Hepatocyte (in vitro differentiated cells): Measurements from ENCODE around the gene FCRL6. TPM values are rescaled to one million over a fixed set of nuclear protein-coding genes. Genes with fewer than 3 reads are reported as not detected.

Experiments
- DNase-seq: peaks from one replicate; pipeline ENCODE4 v3.0.0-alpha.2; 2016; ENCODE audit warnings: low spot score
- H2AFZ ChIP-seq: fragments of 200-600 bp; sonication (generic); 2 replicates; pipeline ENCODE4 v1.6.0; 2016; ENCODE audit warnings: antibody characterized with exemption, mild to moderate bottlenecking
- H3K27ac ChIP-seq: fragments of 200-600 bp; sonication (generic); 2 replicates; pipeline ENCODE4 v1.5.1; 2016; ENCODE audit warnings: mild to moderate bottlenecking
- H3K27me3 ChIP-seq: fragments of 200-600 bp; sonication (generic); 2 replicates; pipeline ENCODE4 v1.6.1; 2016
- H3K36me3 ChIP-seq: fragments of 200-600 bp; sonication (generic); replicated peaks from 2 replicates; pipeline ENCODE4 v1.5.1; 2016; ENCODE audit warnings: low read depth; ENCODE audit not compliant: insufficient read depth
- H3K4me1 ChIP-seq: fragments of 200-600 bp; sonication (generic); 2 replicates; pipeline ENCODE4 v1.5.1; 2016; ENCODE audit warnings: mild to moderate bottlenecking, moderate library complexity; ENCODE audit not compliant: insufficient read depth
- H3K4me2 ChIP-seq: fragments of 200-600 bp; sonication (generic); 2 replicates; pipeline ENCODE4 v1.6.0; 2016
- H3K4me3 ChIP-seq: fragments of 200-600 bp; sonication (generic); 2 replicates; pipeline ENCODE4 v1.5.1; 2016; ENCODE audit warnings: mild to moderate bottlenecking
- H3K79me2 ChIP-seq: fragments of 200-600 bp; sonication (generic); 2 replicates; pipeline ENCODE4 v1.6.0; 2017; ENCODE audit warnings: mild to moderate bottlenecking
- H3K9me2 ChIP-seq: fragments of 200-600 bp; sonication (generic); replicated peaks from 2 replicates; pipeline ENCODE4 v1.6.0; 2017; ENCODE audit warnings: mild to moderate bottlenecking; ENCODE audit not compliant: insufficient read depth
- H3K9me3 ChIP-seq: fragments of 200-600 bp; sonication (generic); 2 replicates; pipeline ENCODE4 v1.5.1; 2016; ENCODE audit warnings: low read depth, mild to moderate bottlenecking
- H4K20me1 ChIP-seq: fragments of 200-600 bp; sonication (generic); 2 replicates; pipeline ENCODE4 v1.6.0; 2016; ENCODE audit warnings: mild to moderate bottlenecking; ENCODE audit not compliant: insufficient read depth, poor library complexity, severe bottlenecking
- EZH2 ChIP-seq: fragments of 200-600 bp; sonication (generic); IDR thresholded peaks from 2 replicates; pipeline ENCODE4 v1.6.1; 2016; ENCODE audit warnings: antibody characterized with exemption, mild to moderate bottlenecking, borderline replicate concordance
- EZH2phosphoT487 ChIP-seq: fragments of 200-600 bp; sonication (generic); IDR thresholded peaks from one replicate; pipeline ENCODE4 v1.6.1; 2018; ENCODE audit warnings: antibody characterized with exemption, mild to moderate bottlenecking, low read depth, moderate library complexity; ENCODE audit not compliant: unreplicated experiment, severe bottlenecking
- WGBS: methylation state at CpG from one replicate; pipeline ENCODE4 v1.1.6; 2016; ENCODE audit warnings: low lambda C conversion rate; ENCODE audit errors: missing lambda C conversion rate; 5-methylcytosine and 5-hydroxymethylcytosine counted together
- polyA plus RNA-seq: library from polyadenylated mRNA; unstranded; fragments of >200 nt; fragmentation: Nextera tagmentation; extraction: Ambion mirVana; gene quantifications from 2 replicates; pipeline ENCODE4 v1.2.1, GENCODE V29; 2016
- total RNA-seq: library from RNA; depleted of rRNA; stranded (reverse); fragments of >200 nt; gene quantifications from 2 replicates; pipeline ENCODE4 v1.2.3, GENCODE V29; 2014
- TF ChIP-seq, protein P1 (sequence below): fragments of 200-600 bp; sonication (generic); IDR thresholded peaks from 2 replicates; pipeline ENCODE4 v1.5.1; 2016; ENCODE audit warnings: antibody characterized with exemption, mild to moderate bottlenecking; ENCODE audit not compliant: poor library complexity

Gene FCRL6
- total and polyA plus RNA-seq, 2 experiments from 2014 or later = not detected

DNA sequence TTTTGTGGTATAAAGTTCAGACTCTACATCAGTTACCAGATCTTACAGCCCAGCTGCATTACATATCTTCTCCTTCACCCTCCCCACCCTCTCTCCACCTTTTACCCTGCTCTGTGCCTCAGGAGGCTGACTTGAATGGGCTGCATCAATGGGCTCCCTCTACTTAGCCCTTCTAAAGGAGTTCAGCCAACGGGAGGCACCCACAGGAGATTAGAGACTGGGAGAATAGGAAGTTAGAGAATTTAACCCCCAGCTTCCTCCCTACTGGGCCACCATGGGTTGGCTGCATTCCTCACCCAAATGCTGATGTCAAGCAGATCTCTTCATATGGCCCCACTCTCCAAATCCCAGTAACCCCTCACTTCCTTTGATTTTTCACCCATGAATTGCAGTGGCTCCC, 38.5 kb upstream of the FCRL6 start:
- Histone ChIP-seq H2AFZ (no peak overlapping the region), H4K20me1 (no peaks in the 10 kb centered on the region), H3K9me2 (no peaks in the 10 kb centered on the region), H3K79me2 (no peaks in the 10 kb centered on the region), H3K4me1 (no peaks in the 10 kb centered on the region), H3K4me3 (no peak overlapping the region), H3K9me3 (no peaks in the 10 kb centered on the region), H3K4me2 (no peak overlapping the region), H3K27ac (no peak overlapping the region), H3K36me3 (no peaks in the 10 kb centered on the region), H3K27me3 (no peaks in the 10 kb centered on the region)
- DNase-seq = no peak
- TF ChIP-seq EZH2phosphoT487 = no peak
- TF ChIP-seq EZH2 = no peak
- TF ChIP-seq, protein P1, sequence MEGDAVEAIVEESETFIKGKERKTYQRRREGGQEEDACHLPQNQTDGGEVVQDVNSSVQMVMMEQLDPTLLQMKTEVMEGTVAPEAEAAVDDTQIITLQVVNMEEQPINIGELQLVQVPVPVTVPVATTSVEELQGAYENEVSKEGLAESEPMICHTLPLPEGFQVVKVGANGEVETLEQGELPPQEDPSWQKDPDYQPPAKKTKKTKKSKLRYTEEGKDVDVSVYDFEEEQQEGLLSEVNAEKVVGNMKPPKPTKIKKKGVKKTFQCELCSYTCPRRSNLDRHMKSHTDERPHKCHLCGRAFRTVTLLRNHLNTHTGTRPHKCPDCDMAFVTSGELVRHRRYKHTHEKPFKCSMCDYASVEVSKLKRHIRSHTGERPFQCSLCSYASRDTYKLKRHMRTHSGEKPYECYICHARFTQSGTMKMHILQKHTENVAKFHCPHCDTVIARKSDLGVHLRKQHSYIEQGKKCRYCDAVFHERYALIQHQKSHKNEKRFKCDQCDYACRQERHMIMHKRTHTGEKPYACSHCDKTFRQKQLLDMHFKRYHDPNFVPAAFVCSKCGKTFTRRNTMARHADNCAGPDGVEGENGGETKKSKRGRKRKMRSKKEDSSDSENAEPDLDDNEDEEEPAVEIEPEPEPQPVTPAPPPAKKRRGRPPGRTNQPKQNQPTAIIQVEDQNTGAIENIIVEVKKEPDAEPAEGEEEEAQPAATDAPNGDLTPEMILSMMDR = no peak
- 53% methylated on average over 1 of the region's 1 CpG for WGBS

DNA sequence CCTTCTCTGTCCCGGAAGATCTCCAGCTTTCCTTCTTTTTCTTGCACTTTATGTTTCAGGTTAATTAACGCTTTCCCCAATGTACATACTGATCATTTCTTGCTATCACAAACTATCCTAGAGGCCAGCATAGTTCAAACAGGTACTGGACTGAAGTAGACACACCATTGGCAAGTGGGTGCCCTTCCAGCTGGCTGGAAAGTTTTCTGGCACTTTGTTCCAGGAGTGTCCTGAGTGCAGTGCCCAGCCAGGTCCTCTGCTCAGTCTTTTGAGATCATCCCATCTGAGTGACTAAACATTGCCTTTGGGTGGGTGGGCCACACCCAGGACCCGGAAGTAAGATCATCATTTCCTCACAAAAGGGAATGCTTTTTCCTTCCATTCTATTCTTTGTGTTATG, 36.4 kb upstream of the FCRL6 start:
- no peak for TF ChIP-seq EZH2
- Histone ChIP-seq H3K9me2 (no peaks in the 10 kb centered on the region), H3K4me1 (no peaks in the 10 kb centered on the region), H3K36me3 (no peaks in the 10 kb centered on the region), H3K79me2 (no peaks in the 10 kb centered on the region), H4K20me1 (no peaks in the 10 kb centered on the region), H3K4me3 (no peak overlapping the region), H2AFZ (no peak overlapping the region), H3K9me3 (no peaks in the 10 kb centered on the region), H3K4me2 (no peak overlapping the region), H3K27me3 (no peaks in the 10 kb centered on the region), H3K27ac (no peak overlapping the region)
- DNase-seq = no peak
- 89% methylated on average over 3 of the region's 3 CpGs for WGBS

DNA sequence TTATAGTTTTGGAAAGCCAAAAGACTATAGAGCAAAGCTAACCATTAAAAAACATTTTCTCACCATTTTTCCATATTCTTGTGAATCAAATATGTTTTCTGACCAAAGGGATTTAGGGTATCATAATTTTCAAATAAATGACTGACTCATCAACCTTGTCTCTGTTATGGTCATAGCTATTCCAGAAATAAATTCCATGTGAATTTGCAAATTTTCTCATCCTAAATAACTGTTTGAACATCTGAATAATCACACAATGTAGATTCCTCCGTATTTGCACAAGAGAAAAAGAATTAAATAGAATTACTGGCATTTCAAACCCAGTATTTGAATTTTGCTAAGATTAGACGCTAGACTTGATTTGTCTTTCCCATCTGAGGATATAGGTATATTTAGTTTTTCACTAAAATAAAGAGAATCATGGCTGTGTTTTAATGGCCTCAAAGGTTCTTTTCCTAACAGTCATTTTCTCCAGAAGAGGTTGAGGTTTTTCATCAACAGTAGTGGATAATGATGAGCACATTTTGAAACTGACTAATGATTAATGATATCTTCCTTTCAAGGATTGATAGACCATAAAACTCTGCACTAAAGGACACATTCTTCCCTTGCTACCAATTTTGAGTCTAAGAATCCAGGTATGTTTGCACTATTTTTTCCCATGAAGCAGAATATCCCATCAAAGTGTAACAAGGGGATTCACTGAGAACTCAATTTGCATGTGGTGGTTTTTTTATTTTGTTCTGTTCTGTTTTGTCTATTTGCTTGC, 30.8 kb upstream of the FCRL6 start:
- H3K9me3 ChIP-seq = no peaks in the 10 kb centered on the region
- no peak overlapping the region for H3K4me3 ChIP-seq
- H3K4me1 ChIP-seq = no peaks in the 10 kb centered on the region
- DNase-seq = no peak
- WGBS = 79% methylated on average over 2 of the region's 2 CpGs
- TF ChIP-seq EZH2phosphoT487 (no peak), EZH2 (no peak)
- TF ChIP-seq, protein P1 = no peak
- no peak overlapping the region for H3K27ac ChIP-seq
- no peaks in the 10 kb centered on the region for H4K20me1 ChIP-seq
- no peak overlapping the region for H3K4me2 ChIP-seq
- H3K9me2 ChIP-seq = no peaks in the 10 kb centered on the region
- no peaks in the 10 kb centered on the region for H3K79me2 ChIP-seq
- no peak overlapping the region for H2AFZ ChIP-seq
- H3K36me3 ChIP-seq = no peaks in the 10 kb centered on the region
- peaks cover 4% of the 10 kb centered on the region for H3K27me3 ChIP-seq

DNA sequence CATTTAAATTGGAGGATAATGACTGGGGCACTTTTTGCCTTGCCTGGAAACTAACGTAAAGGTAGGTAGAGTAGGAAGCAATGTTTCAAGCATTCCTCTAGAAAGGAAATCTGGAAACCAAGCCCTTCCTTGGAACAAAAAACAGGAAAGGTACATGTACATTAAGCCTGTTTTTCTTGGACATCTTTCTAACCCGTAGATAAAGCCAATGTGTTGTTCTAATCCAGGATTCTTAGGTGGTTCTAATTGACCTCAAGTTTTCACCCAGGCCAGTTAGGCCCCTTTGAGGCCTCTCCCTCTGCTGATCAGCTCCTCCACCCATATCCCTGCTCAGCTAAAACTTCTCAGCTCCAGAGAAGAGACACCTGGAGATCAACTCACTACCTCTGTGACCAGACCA, 27.7 kb upstream of the FCRL6 start:
- H3K27me3 ChIP-seq = peaks cover 4% of the 10 kb centered on the region
- TF ChIP-seq EZH2 (no peak), EZH2phosphoT487 (no peak)
- TF ChIP-seq, protein P1 = no peak
- H3K4me2 ChIP-seq = no peak overlapping the region
- no peaks in the 10 kb centered on the region for H3K9me2 ChIP-seq
- no peak overlapping the region for H3K4me3 ChIP-seq
- no peaks in the 10 kb centered on the region for H3K4me1 ChIP-seq
- H4K20me1 ChIP-seq = no peaks in the 10 kb centered on the region
- H3K9me3 ChIP-seq = no peaks in the 10 kb centered on the region
- H3K79me2 ChIP-seq = no peaks in the 10 kb centered on the region
- H3K36me3 ChIP-seq = no peaks in the 10 kb centered on the region
- no peak for DNase-seq
- 85% methylated on average over 2 of the region's 2 CpGs for WGBS
- H3K27ac ChIP-seq = no peak overlapping the region
- H2AFZ ChIP-seq = no peak overlapping the region
